Naive thymus-derived CD4-positive, alpha-beta T cell (primary cell): Measurements from ENCODE around the gene CTPS2. TPM values are rescaled to one million over a fixed set of nuclear protein-coding genes. Genes with fewer than 3 reads are reported as not detected.

ENCODE experiments used
- ATAC-seq: fragments of 150-1000 bp; cut with Tn5 transposase; 2 replicates; pipeline ENCODE4 v1.10.0; 2021; ENCODE audit warnings: mild to moderate bottlenecking, moderate library complexity
- CTCF ChIA-PET: fragments of 350-600 bp; sonication (Branson Sonifier 250); formaldehyde crosslinking; loops from one replicate; lab custom pipeline; 2021; ENCODE audit warnings: antibody characterized with exemption; lab: Charles Lee
- POLR2A ChIA-PET: fragments of 350-600 bp; sonication (Branson Sonifier 250); formaldehyde crosslinking; loops from one replicate; lab custom pipeline; 2021; ENCODE audit warnings: antibody characterized with exemption, inconsistent platforms; lab: Charles Lee
- DNase-seq, 9 donors: peaks; one replicate each; pipeline versions ENCODE4 v3.0.0 to v3.0.0-alpha.2; 2020 to 2022; ENCODE audit warnings: mixed read lengths in 1 of 9
- H3K27ac ChIP-seq: one replicate; pipeline ENCODE4 v1.7.0; 2013; ENCODE audit warnings: mild to moderate bottlenecking, low read depth, low read length, moderate library complexity
- H3K27me3 ChIP-seq, 2 donors: one replicate each; pipeline ENCODE4 v1.7.0; 2013; ENCODE audit warnings: low read length in 2 of 2, mild to moderate bottlenecking in 2 of 2, moderate library complexity in 2 of 2; ENCODE audit not compliant: control insufficient read depth in 2 of 2, insufficient read depth in 2 of 2
- H3K36me3 ChIP-seq, 3 experiments: 1 replicate in 2 of 3; 2 replicates in 1 of 3; pipeline ENCODE4 v1.7.0; 2013; ENCODE audit warnings: low read length in 3 of 3, mild to moderate bottlenecking in 3 of 3, moderate library complexity in 1 of 3; ENCODE audit not compliant: insufficient read depth in 3 of 3, control insufficient read depth in 2 of 3
- H3K4me1 ChIP-seq, 2 donors: one replicate each; pipeline ENCODE4 v1.7.0; 2013; ENCODE audit warnings: low read length in 2 of 2, mild to moderate bottlenecking in 2 of 2, moderate library complexity in 1 of 2; ENCODE audit not compliant: control insufficient read depth in 2 of 2, insufficient read depth in 2 of 2
- H3K4me3 ChIP-seq: 2 replicates; pipeline ENCODE4 v1.7.0; 2013; ENCODE audit warnings: mild to moderate bottlenecking, low read length
- H3K9me3 ChIP-seq, 3 experiments: 1 replicate in 2 of 3; 2 replicates in 1 of 3; pipeline ENCODE4 v1.7.0; 2013; ENCODE audit warnings: low read length in 3 of 3; ENCODE audit not compliant: control insufficient read depth in 2 of 3
- H3K27ac Mint-ChIP-seq, 9 donors: one replicate each; pipeline ENCODE4 v1.8.0; 2020 to 2022; ENCODE audit warnings: mixed read lengths in 9 of 9, mild to moderate bottlenecking in 8 of 9, moderate library complexity in 5 of 9, inconsistent platforms in 2 of 9
- H3K27me3 Mint-ChIP-seq, 5 donors: one replicate each; pipeline ENCODE4 v1.8.0; 2021 to 2022; ENCODE audit warnings: mixed read lengths in 5 of 5, mild to moderate bottlenecking in 1 of 5
- H3K36me3 Mint-ChIP-seq, 5 donors: one replicate each; pipeline ENCODE4 v1.8.0; 2020 to 2022; ENCODE audit warnings: mixed read lengths in 5 of 5, mild to moderate bottlenecking in 3 of 5, inconsistent platforms in 1 of 5
- H3K4me1 Mint-ChIP-seq, 7 donors: one replicate each; pipeline ENCODE4 v1.8.0; 2020 to 2022; ENCODE audit warnings: mixed read lengths in 7 of 7, mild to moderate bottlenecking in 3 of 7, inconsistent platforms in 1 of 7
- H3K4me3 Mint-ChIP-seq, 10 donors: one replicate each; pipeline ENCODE4 v1.8.0; 2020 to 2022; ENCODE audit warnings: mild to moderate bottlenecking in 10 of 10, mixed read lengths in 10 of 10, moderate library complexity in 6 of 10, inconsistent platforms in 2 of 10
- H3K9me3 Mint-ChIP-seq, 11 donors: one replicate each; pipeline ENCODE4 v1.8.0; 2020 to 2022; ENCODE audit warnings: mixed read lengths in 11 of 11, mild to moderate bottlenecking in 4 of 11, inconsistent platforms in 1 of 11, moderate library complexity in 1 of 11
- intact Hi-C, 2 donors: fragments of 100-400 bp; cut with micrococcal nuclease; formaldehyde crosslinking; loops; one replicate each; pipeline ENCODE4 v1.15.1; 2023
- polyA plus RNA-seq, 2 donors: library from polyadenylated mRNA; unstranded; fragments of 300-500 nt; fragmentation: Illumina TruSeq; gene quantifications; one replicate each; pipeline ENCODE4 v1.2.3, GENCODE V29; 2021
- total RNA-seq, 6 experiments: library from RNA in 5 of 6; stranded (reverse) in 5 of 6; gene quantifications; 1 replicate in 5 of 6; 2 replicates in 1 of 6; pipeline ENCODE4 v1.2.3 and lab custom pipeline; 2021 to 2026

Gene CTPS2
- total and polyA plus RNA-seq, 7 experiments from 2014 or later = 2.7 to 8.9 (median 5.6) TPM

GRCh38 chrX:16665089-16665488 lies 47.4 kb downstream of the CTPS2 start:
- H3K4me3 Mint-ChIP-seq = no peak overlapping the region
- peaks cover 0 to 1% (median 0%) of the 10 kb centered on the region in 11 donors for H3K9me3 Mint-ChIP-seq
- POLR2A ChIA-PET = no interaction called here
- H3K4me3 ChIP-seq = no peak overlapping the region
- CTCF ChIA-PET = interaction anchor here (0.7 to 3.0 kb wide), 4 partner anchors 181 to 1171 kb away, joined by 6 to 11 read pairs (median 6); no protein-coding TSS in a partner anchor
- ATAC-seq = no peak
- H3K27ac Mint-ChIP-seq = no peak overlapping the region
- no peaks in the 10 kb centered on the region for H3K4me1 ChIP-seq
- intact Hi-C loops = no loop called here
- H3K9me3 ChIP-seq = no peaks in the 10 kb centered on the region
- H3K36me3 Mint-ChIP-seq = peaks cover 0 to 12% (median 0%) of the 10 kb centered on the region in 5 donors
- no peaks in the 10 kb centered on the region for H3K27me3 ChIP-seq
- no peaks in the 10 kb centered on the region for H3K27me3 Mint-ChIP-seq
- no peak for DNase-seq
- H3K4me1 Mint-ChIP-seq = peaks cover 0 to 8% (median 0%) of the 10 kb centered on the region in 7 donors
- H3K36me3 ChIP-seq = no peaks in the 10 kb centered on the region
- no peak overlapping the region for H3K27ac ChIP-seq

- H3K36me3 ChIP-seq = no peaks in the 10 kb centered on the region
- DNase-seq (no peak), ATAC-seq (no peak)
- intact Hi-C loops = loop anchor here in 1 of 2 donors (1.0 kb wide), 3 partner anchors 219 to 541 kb away; partner anchors contain the start of gene GRPR
- H3K4me1 ChIP-seq = no peaks in the 10 kb centered on the region
- Mint-ChIP-seq H3K27ac (no peak overlapping the region), H3K9me3 (peaks cover 0 to 1% (median 0%) of the 10 kb centered on the region in 11 donors), H3K4me1 (peaks cover 0 to 8% (median 0%) of the 10 kb centered on the region in 7 donors), H3K27me3 (no peaks in the 10 kb centered on the region), H3K36me3 (peaks cover 0 to 12% (median 0%) of the 10 kb centered on the region in 5 donors), H3K4me3 (no peak overlapping the region)
- ChIA-PET POLR2A (no interaction called here), CTCF (interaction anchor here (0.6 to 3.0 kb wide), 11 partner anchors 63 to 1947 kb away, joined by 3 to 11 read pairs (median 6); no protein-coding TSS in a partner anchor)
- no peaks in the 10 kb centered on the region for H3K27me3 ChIP-seq
- H3K9me3 ChIP-seq = no peaks in the 10 kb centered on the region
- H3K4me3 ChIP-seq = no peak overlapping the region
- H3K27ac ChIP-seq = no peak overlapping the region
Observed at GRCh38 chrX:16664626-16665025, 47.8 kb downstream of the CTPS2 start.

GRCh38 chrX:16664074-16664473 lies 48.4 kb downstream of the CTPS2 start:
- H3K4me3 ChIP-seq = no peak overlapping the region
- Mint-ChIP-seq H3K27me3 (no peaks in the 10 kb centered on the region), H3K36me3 (peaks cover 0 to 12% (median 2%) of the 10 kb centered on the region in 5 donors), H3K4me1 (peaks cover 0 to 8% (median 0%) of the 10 kb centered on the region in 7 donors), H3K9me3 (peaks cover 0 to 1% (median 0%) of the 10 kb centered on the region in 11 donors), H3K27ac (no peak overlapping the region), H3K4me3 (no peak overlapping the region)
- no peaks in the 10 kb centered on the region for H3K27me3 ChIP-seq
- no peak overlapping the region for H3K27ac ChIP-seq
- CTCF ChIA-PET = interaction anchor here (0.6 to 3.0 kb wide), 13 partner anchors 62 to 1947 kb away, joined by 3 to 11 read pairs (median 4); partner anchors contain the start of gene GRPR
- no peaks in the 10 kb centered on the region for H3K9me3 ChIP-seq
- ATAC-seq (no peak), DNase-seq (peak in 4 of 9 donors; percentile 1 to 32 (median 7))
- POLR2A ChIA-PET = no interaction called here
- intact Hi-C loops = loop anchor here in 1 of 2 donors (1.0 kb wide), 3 partner anchors 219 to 541 kb away; partner anchors contain the start of gene GRPR
- H3K4me1 ChIP-seq = no peaks in the 10 kb centered on the region
- H3K36me3 ChIP-seq = no peaks in the 10 kb centered on the region

GRCh38 chrX:16662402-16662801 lies 50.1 kb downstream of the CTPS2 start:
- POLR2A ChIA-PET = no interaction called here
- no peak overlapping the region for H3K4me3 Mint-ChIP-seq
- peaks cover 0 to 12% (median 2%) of the 10 kb centered on the region in 5 donors for H3K36me3 Mint-ChIP-seq

GRCh38 chrX:16661495-16661894 lies 51.0 kb downstream of the CTPS2 start:
- Mint-ChIP-seq H3K4me1 (peaks cover 0 to 8% (median 0%) of the 10 kb centered on the region in 7 donors), H3K27ac (no peak overlapping the region), H3K27me3 (no peaks in the 10 kb centered on the region), H3K4me3 (no peak overlapping the region), H3K9me3 (peaks cover 0 to 1% (median 0%) of the 10 kb centered on the region in 11 donors), H3K36me3 (peaks cover 0 to 12% (median 2%) of the 10 kb centered on the region in 5 donors)
- no peaks in the 10 kb centered on the region for H3K36me3 ChIP-seq
- no peak for ATAC-seq
- no peak for DNase-seq
- no peaks in the 10 kb centered on the region for H3K4me1 ChIP-seq
- CTCF ChIA-PET = no interaction called here
- H3K27me3 ChIP-seq = no peaks in the 10 kb centered on the region
- POLR2A ChIA-PET = no interaction called here
- intact Hi-C loops = no loop called here
- H3K9me3 ChIP-seq = no peaks in the 10 kb centered on the region
- no peak overlapping the region for H3K27ac ChIP-seq
- no peak overlapping the region for H3K4me3 ChIP-seq

More at GRCh38 chrX:16662402-16662801, 50.1 kb downstream of the CTPS2 start:
- no peaks in the 10 kb centered on the region for H3K9me3 ChIP-seq
- no peaks in the 10 kb centered on the region for H3K36me3 ChIP-seq
- no peaks in the 10 kb centered on the region for H3K27me3 ChIP-seq
- H3K4me3 ChIP-seq = no peak overlapping the region
- H3K9me3 Mint-ChIP-seq = peaks cover 0 to 1% (median 0%) of the 10 kb centered on the region in 11 donors
- no peak overlapping the region for H3K27ac ChIP-seq
- H3K27ac Mint-ChIP-seq = no peak overlapping the region
- H3K27me3 Mint-ChIP-seq = no peaks in the 10 kb centered on the region
- ATAC-seq = no peak
- intact Hi-C loops = no loop called here
- CTCF ChIA-PET = interaction anchor here (3.0 kb wide), 1 partner anchor 226 kb away, joined by 11 read pairs; no protein-coding TSS in a partner anchor
- no peaks in the 10 kb centered on the region for H3K4me1 ChIP-seq
- no peak for DNase-seq
- H3K4me1 Mint-ChIP-seq = peaks cover 0 to 8% (median 0%) of the 10 kb centered on the region in 7 donors

GRCh38 chrX:16659321-16659720 lies 53.1 kb downstream of the CTPS2 start:
- Histone ChIP-seq H3K27me3 (no peaks in the 10 kb centered on the region), H3K4me3 (no peak overlapping the region), H3K27ac (no peak overlapping the region), H3K9me3 (no peaks in the 10 kb centered on the region), H3K4me1 (no peaks in the 10 kb centered on the region), H3K36me3 (no peaks in the 10 kb centered on the region)
- Mint-ChIP-seq H3K27me3 (no peaks in the 10 kb centered on the region), H3K27ac (no peak overlapping the region), H3K4me1 (peaks cover 0 to 6% (median 0%) of the 10 kb centered on the region in 7 donors), H3K4me3 (no peak overlapping the region), H3K9me3 (peaks cover 0 to 2% (median 0%) of the 10 kb centered on the region in 11 donors), H3K36me3 (peaks cover 0 to 5% (median 3%) of the 10 kb centered on the region in 5 donors)
- ChIA-PET POLR2A (no interaction called here), CTCF (no interaction called here)
- ATAC-seq (no peak), DNase-seq (no peak)
- intact Hi-C loops = no loop called here
